ENCODE results near the gene SELENON.

GRCh38 chr1:25858906-25859789, 59.2 kb downstream of the SELENON start, which contains the start of gene AUNIP:
- TF ChIP-seq CTCF (IDR thresholded peaks at IDR 0.05; ENCODE audit: insufficient read depth, low read depth, low read length) (no peak), EZH2 (IDR thresholded peaks at IDR 0.05; ENCODE audit: insufficient read depth, low read length) (no peak)
